ENCODE results near the gene GRAP2.
A peak's percentile ranks its signal among the peaks of the same experiment; 100 is the strongest.
"Not testable (repeated sequence)": the region's sequence is repeated elsewhere in the genome, so short reads cannot be mapped to it uniquely, and the experiment has no call there.

GRAP2 gene

GRCh38 chr22:39896313-39896996, 4.4 kb upstream of the GRAP2 start:
- no peak for TF ChIP-seq Cebpa-rat (IDR thresholded peaks at IDR 0.05)
- Histone ChIP-seq H3K4me3 (no peak overlapping the region), H4K20me1 (no peaks in the 10 kb centered on the region), H3K4me2 (no peak overlapping the region), H3K9me3 (no peaks in the 10 kb centered on the region), H3K36me3 (no peaks in the 10 kb centered on the region), H3K27me3 (no peaks in the 10 kb centered on the region), H3K27ac (no peak overlapping the region), H3K4me1 (peaks cover 46% of the 10 kb centered on the region), H3K9ac (no peak overlapping the region)

DNA sequence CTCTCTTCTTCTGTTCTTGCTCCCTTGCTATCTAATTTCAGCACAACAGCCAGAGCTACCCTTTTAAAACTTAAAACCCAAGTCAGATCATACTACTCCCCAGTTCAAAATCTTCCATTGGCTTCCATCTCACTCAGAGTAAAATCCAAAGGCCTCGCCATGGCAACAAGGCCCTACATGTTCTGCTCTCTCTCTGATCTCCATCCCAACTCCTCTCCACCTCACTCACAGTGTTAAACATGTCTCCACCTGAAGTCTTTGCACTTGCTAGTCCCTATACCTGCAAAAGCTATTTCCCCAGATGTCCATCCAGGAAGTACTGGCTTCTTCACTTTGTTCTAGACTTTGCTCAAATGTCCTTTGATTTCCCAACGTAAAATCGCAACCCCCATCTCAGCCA, 3.0 kb upstream of the GRAP2 start:
- no peak for TF ChIP-seq Cebpa-rat (IDR thresholded peaks at IDR 0.05)
- Histone ChIP-seq H3K27me3 (no peaks in the 10 kb centered on the region), H3K36me3 (no peaks in the 10 kb centered on the region), H3K9me3 (no peaks in the 10 kb centered on the region), H3K4me3 (no peak overlapping the region), H3K4me2 (peak overlapping the region; percentile 69), H3K4me1 (peaks cover 43% of the 10 kb centered on the region), H3K27ac (no peak overlapping the region), H3K9ac (no peak overlapping the region), H4K20me1 (no peaks in the 10 kb centered on the region)

- no peak for TF ChIP-seq Cebpa-rat (IDR thresholded peaks at IDR 0.05)
- H3K36me3 ChIP-seq, result no peaks in the 10 kb centered on the region
- H3K27me3 ChIP-seq, result no peaks in the 10 kb centered on the region
- peak overlapping the region; percentile 51; the same call in 1 of the 2 replicates for H3K27ac ChIP-seq
- no peak overlapping the region; the same call in 1 of the 2 replicates for H3K4me3 ChIP-seq
- no peaks in the 10 kb centered on the region for H3K9me3 ChIP-seq
- peaks cover 43% of the 10 kb centered on the region for H3K4me1 ChIP-seq
- no peaks in the 10 kb centered on the region for H4K20me1 ChIP-seq
- no peak overlapping the region for H3K9ac ChIP-seq
- peak overlapping the region; percentile 69 for H3K4me2 ChIP-seq
Measured at GRCh38 chr22:39898997-39899396, 1.9 kb upstream of the GRAP2 start.

DNA sequence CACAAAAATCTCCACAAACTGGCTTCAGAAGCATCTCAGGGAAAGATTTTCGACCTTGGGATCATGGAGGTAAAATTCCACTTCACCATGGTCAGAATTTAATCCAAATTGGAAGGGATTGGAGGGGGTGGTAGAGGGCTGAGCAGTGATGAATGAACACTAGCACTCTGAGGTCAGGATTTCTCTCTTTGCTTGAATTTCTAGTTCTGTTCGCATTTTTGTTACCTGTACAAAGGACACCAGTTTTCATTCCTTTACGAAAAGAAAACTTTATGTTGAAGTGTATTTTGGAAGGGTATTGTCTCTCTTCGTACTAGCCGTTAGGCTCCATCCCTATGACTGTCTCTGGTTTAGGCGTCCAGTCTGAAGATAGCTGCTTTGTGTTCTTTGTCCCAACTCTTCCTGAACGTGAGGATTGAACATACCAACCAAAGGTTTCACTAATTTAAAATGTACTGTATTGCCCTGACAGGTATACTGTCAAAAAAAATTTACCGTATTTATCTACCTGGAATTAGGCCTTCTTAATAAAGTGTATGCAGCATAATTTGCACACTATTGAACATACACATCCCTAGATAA, 772 bp downstream of the GRAP2 start:
- Histone ChIP-seq H3K4me2 (peak overlapping the region; percentile 69), H3K9ac (no peak overlapping the region), H3K27ac (no peak overlapping the region), H3K9me3 (no peaks in the 10 kb centered on the region), H3K36me3 (no peaks in the 10 kb centered on the region), H3K4me1 (peaks cover 43% of the 10 kb centered on the region), H3K27me3 (no peaks in the 10 kb centered on the region), H3K4me3 (no peak overlapping the region), H4K20me1 (no peaks in the 10 kb centered on the region)
- no peak for TF ChIP-seq Cebpa-rat (IDR thresholded peaks at IDR 0.05)

DNA sequence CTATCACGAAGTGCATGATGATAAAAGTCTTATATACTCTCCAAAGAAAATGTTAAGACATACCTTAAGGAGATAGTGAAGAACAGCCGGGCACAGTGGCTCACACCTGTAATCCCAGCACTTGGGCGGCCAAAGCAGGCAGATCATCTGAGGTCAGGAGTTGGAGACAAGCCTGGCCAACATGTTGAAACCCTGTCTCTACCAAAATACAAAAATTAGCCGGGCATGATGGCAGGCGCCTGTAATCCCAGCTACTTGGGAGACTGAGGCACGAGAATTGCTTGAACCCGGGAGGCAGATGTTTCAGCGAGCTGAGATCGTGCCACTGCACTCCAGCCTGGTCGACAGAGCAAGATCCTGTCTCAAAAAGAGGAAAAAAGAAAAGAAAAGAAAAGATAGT, 3.1 kb downstream of the GRAP2 start:
- not testable (repeated sequence) for H3K4me3 ChIP-seq, H3K27ac ChIP-seq, H4K20me1 ChIP-seq, H3K36me3 ChIP-seq, H3K27me3 ChIP-seq, H3K4me2 ChIP-seq, H3K9me3 ChIP-seq, H3K9ac ChIP-seq
- H3K4me1 ChIP-seq, result peaks cover 29% of the 10 kb centered on the region

DNA sequence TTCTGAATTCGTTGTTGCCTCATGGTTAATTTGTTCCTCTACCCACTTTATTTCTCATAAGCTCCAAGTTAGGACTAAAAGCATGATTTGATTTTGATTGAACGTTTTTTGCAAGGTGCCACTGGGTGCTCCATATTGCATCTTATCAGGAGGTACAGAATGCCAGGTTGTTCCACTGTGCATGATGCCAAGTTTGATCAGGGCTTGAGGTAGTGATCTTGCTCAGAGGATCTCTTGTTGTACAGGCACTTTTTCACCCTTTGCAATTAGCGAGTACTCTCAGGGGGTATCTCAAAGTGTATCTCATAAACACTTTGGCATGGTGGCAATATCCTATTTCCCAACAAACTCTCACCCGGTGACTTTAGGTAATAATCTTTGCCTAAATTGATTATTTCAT, 4.0 kb downstream of the GRAP2 start:
- H3K4me2 ChIP-seq, result no peak overlapping the region

GRCh38 chr22:39905687-39906086, 4.8 kb downstream of the GRAP2 start:
- Histone ChIP-seq H3K27me3 (no peaks in the 10 kb centered on the region), H3K36me3 (no peaks in the 10 kb centered on the region), H3K4me2 (no peak overlapping the region), H4K20me1 (no peaks in the 10 kb centered on the region), H3K9ac (no peak overlapping the region), H3K4me1 (peaks cover 12% of the 10 kb centered on the region), H3K27ac (no peak overlapping the region), H3K4me3 (no peak overlapping the region), H3K9me3 (no peaks in the 10 kb centered on the region)
- TF ChIP-seq Cebpa-rat (IDR thresholded peaks at IDR 0.05), result no peak

More for the DNA sequence above, 4.0 kb downstream of the GRAP2 start:
- Histone ChIP-seq H3K36me3 (no peaks in the 10 kb centered on the region), H3K4me1 (peaks cover 20% of the 10 kb centered on the region), H3K27me3 (no peaks in the 10 kb centered on the region), H4K20me1 (no peaks in the 10 kb centered on the region), H3K9me3 (no peaks in the 10 kb centered on the region), H3K9ac (no peak overlapping the region), H3K4me3 (no peak overlapping the region), H3K27ac (no peak overlapping the region)
- TF ChIP-seq Cebpa-rat (IDR thresholded peaks at IDR 0.05), result no peak

GRCh38 chr22:39906207-39906606, 5.3 kb downstream of the GRAP2 start:
- Histone ChIP-seq H3K9ac (no peak overlapping the region), H3K27me3 (no peaks in the 10 kb centered on the region), H3K4me2 (no peak overlapping the region), H4K20me1 (no peaks in the 10 kb centered on the region), H3K4me3 (no peak overlapping the region), H3K4me1 (peaks cover 7% of the 10 kb centered on the region), H3K36me3 (no peaks in the 10 kb centered on the region), H3K27ac (no peak overlapping the region), H3K9me3 (no peaks in the 10 kb centered on the region)
- no peak for TF ChIP-seq Cebpa-rat (IDR thresholded peaks at IDR 0.05)

DNA sequence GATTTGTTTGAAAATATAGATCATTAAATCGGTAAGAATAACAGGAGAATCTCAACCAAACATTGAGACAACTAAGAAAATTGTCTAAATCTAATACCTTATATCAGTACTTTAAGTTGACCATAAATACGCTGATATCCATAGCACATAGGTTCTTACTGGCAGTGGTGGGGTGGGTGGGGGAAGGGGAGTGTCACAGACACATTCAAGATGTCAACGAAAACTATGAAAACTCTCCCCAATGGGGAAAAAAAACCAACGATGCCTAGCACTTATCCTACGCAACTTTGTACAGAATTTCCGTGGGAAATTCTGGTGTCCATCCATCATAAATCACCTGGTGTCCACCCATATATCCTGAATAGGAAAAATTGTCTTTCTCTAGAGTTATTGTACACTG, 6.2 kb downstream of the GRAP2 start:
- no peaks in the 10 kb centered on the region for H3K36me3 ChIP-seq
- TF ChIP-seq Cebpa-rat (IDR thresholded peaks at IDR 0.05), result no peak
- no peaks in the 10 kb centered on the region for H3K9me3 ChIP-seq
- H3K27ac ChIP-seq, result no peak overlapping the region
- H3K4me1 ChIP-seq, result no peaks in the 10 kb centered on the region
- no peak overlapping the region for H3K4me3 ChIP-seq
- no peak overlapping the region for H3K4me2 ChIP-seq
- H3K9ac ChIP-seq, result no peak overlapping the region
- H3K27me3 ChIP-seq, result no peaks in the 10 kb centered on the region
- no peaks in the 10 kb centered on the region for H4K20me1 ChIP-seq

DNA sequence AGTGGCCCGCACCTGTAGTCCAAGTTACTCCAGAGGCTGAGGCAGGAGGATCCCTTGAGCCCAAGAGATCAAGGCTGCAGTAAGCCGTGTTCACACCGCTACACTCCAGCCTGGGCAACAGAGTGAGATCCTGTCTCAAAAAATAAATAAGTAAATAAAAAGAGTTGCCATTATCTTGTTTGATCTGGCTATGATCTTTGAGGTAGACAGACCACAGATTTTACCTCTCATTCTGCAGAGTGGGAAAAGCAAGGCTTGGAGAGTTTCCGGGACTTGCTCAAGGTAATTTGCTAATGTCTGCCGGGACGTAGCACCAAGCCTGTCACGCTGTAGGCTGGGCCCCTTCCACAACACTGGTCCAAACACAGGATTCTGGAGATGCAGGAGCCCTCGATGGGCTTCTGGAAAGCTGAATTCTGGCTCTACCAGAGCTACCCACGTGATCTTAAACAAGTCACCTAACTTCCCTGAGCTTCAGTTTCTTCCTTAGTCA, 6.8 kb downstream of the GRAP2 start:
- Histone ChIP-seq H3K4me2 (no peak overlapping the region), H3K9ac (no peak overlapping the region), H3K27ac (no peak overlapping the region), H3K27me3 (no peaks in the 10 kb centered on the region), H3K4me3 (no peak overlapping the region), H3K4me1 (no peaks in the 10 kb centered on the region), H3K36me3 (no peaks in the 10 kb centered on the region), H3K9me3 (no peaks in the 10 kb centered on the region), H4K20me1 (no peaks in the 10 kb centered on the region)
- no peak for TF ChIP-seq Cebpa-rat (IDR thresholded peaks at IDR 0.05)
